ENCODE results near the gene ZFP91.
"Not testable (repeated sequence)": the region's sequence is repeated elsewhere in the genome, so short reads cannot be mapped to it uniquely, and the experiment has no call there.

ZFP91 gene, protein sequence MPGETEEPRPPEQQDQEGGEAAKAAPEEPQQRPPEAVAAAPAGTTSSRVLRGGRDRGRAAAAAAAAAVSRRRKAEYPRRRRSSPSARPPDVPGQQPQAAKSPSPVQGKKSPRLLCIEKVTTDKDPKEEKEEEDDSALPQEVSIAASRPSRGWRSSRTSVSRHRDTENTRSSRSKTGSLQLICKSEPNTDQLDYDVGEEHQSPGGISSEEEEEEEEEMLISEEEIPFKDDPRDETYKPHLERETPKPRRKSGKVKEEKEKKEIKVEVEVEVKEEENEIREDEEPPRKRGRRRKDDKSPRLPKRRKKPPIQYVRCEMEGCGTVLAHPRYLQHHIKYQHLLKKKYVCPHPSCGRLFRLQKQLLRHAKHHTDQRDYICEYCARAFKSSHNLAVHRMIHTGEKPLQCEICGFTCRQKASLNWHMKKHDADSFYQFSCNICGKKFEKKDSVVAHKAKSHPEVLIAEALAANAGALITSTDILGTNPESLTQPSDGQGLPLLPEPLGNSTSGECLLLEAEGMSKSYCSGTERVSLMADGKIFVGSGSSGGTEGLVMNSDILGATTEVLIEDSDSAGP

DNA sequence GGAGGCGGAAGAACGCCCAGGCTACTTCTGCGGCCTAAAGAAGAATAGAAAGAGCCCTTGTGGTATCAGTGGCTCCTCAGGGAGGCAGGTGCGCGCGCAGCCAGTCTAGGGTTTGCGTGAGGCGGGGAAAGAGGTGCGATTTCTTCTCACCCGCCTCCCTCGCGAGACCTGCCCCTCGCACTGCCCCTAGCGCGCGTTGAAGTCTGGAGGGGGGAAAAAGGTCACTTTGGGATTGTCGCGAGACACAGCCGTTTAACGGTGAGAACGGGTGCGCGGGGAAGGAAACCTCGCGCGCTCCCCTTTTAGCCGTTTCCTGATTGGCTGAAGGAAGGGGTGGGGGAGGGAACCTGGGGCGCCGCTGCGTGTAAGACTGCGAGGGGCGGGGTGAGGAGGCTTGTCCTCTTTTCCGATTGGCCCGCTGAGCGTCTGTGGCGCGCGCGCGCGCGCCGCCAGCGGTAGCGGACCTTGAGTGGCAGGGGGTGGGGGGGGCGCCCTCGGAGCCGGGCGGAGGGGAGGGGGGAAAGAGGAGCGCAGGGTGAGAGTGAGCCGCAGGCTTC lies at the start of gene ZFP91:
ZFP91 (plus strand) TSS at position 429 of the 557 bp plus-strand sequence. CDS start 219 bp downstream, outside the sequence.
- DNase-seq, result peak; percentile 97

DNA sequence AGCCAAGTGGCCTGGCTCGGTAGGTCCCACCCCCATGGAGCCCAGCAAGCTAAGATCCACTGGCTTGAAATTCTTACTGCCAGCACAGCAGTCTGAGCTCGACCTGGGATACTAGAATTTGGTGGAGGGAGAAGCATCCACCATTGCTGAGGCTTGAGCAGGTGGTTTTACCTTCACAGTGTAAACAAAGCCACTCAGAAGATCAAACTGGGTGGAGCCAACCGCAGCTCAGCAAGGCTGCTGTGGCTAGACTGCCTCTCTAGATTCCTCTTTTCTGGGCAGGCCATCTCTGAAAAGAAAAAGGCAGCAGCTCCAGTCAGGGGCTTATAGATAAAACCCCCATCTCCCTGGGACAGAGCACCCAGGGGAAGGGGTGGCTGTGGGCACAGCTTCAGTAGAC lies 48.6 kb upstream of the ZFP91 start:
- DNase-seq, result no peak

DNA sequence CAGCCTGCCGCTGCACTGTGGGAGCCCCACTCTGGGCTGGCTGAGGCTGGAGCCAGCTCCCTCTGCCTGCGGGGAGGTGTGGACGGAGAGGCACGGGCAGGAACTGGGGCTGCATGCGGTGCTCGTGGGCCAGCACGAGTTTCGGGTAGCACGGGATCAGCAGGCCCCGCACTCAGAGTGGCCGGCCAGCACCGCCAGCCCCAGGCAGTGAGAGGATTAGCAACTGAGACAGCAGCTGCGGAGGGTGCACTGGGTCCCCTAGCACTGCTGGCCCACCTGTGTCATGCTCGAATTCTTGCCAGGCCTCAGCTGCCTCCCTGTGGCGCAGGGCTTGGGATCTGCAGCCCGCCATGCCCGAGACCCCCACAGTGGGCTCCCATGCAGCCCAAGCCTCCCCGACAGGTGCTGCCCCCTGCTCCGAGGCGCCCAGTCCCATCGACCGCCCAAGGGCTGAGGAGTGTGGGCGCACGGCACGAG lies 47.0 kb upstream of the ZFP91 start:
- no peak for DNase-seq

DNA sequence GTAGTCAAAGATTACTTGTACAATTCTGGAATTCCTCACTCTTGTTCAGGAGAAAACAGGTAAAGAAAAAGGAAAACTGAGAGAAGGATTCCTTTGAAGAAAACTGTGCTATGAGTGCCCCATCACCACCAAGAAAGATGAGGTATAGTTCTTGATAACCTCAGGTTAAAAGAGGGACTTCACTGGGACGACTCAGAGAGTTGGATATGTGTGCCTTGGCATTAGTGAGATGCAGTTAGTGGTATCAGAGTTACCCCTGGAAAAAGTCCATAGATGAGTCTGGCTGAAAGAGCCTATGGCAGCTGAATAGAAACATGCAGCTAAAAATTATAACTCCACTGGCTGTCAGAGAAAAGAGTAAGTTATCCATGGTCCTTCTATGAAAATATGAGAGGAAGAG lies 32.0 kb upstream of the ZFP91 start:
- no peak for DNase-seq

DNA sequence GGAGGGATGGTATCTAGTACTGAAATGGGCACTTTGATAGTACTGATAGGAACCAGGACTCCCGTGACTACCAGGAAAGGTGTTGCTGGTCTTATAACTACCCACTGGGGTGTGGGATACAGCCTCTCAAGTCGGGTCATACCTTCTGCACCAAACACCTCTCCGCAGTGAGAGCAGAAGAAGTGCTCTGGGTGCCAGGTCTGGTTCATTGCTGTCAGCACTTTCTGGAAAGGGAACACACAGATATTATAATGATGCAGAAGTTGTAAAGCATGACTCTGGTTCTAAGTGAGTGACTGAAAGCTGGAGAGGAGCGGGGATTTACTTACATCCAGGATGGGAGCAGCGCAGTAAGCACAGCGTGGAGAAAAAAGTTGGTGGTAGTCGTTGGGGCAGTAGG lies 29.2 kb upstream of the ZFP91 start:
- DNase-seq, result no peak

DNA sequence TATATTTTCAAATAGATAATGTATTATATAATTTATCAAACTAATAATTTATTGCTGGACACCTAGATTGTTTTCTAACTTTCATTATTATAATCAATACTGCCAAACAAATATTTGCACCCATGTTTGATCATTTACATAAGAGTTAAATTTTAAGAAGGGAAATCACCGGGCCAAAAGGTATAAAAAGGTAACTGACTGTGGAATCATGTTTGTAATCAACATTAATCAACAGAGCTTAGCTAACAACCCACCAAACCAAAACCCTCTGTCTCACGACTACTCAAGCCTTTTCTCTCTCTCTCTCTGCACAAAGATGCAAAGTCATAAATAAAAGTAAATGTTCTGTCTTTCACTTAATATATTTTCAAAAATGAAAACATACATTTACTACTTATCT lies 18.0 kb upstream of the ZFP91 start:
- no peak for DNase-seq

DNA sequence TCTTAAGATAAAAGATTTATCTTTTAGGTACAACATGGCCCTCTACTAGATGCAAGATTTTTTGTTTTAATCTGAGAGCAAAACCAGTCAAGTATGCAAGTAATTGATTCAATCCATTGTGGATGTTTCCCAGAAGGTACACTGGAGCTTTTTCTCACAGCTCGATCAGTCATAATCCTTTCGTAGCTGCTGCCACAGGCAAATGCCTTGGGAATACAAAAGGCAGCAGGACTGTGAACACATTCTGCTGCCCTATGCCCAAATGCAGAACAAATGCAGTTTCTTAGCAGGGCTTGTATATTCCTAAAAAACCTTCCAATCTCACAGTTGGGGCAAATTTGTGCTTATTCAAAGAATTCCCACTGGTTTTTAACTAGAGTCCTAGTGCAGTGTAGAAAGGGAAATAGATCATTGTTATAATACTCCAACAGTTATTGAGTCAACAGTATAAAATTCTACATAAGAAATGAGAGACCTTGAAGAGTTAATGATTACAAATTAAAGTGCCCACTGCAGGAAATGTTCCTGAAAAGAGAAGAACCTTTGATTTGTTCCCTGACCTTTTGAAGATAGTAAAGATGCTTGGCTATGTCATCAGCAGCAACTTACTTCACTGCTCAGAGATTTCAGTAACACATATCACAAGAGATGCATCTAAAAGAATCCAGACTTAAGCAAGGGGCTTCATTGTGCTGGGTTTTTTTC lies 17.3 kb upstream of the ZFP91 start:
- no peak for DNase-seq

DNA sequence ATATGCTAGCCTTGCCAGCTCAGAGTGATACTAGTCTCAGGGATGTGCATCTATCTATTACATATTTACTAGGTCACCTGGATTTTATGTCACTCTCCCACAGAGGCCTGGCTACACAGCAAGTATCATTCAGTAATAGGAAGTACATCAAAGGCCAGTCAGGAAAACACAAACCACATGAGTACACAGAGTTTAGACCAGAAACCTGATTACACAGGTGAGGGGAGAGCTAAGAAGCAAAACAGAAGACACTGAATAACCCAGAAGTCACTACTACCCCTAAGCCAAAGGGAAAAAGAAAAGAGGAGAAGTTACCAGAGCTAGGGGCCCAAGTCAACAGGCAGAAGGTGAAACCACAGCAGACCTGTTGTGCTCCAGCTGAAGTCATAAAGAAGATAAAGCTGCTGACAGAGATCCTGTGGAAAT lies 16.5 kb upstream of the ZFP91 start:
- no peak for DNase-seq

DNA sequence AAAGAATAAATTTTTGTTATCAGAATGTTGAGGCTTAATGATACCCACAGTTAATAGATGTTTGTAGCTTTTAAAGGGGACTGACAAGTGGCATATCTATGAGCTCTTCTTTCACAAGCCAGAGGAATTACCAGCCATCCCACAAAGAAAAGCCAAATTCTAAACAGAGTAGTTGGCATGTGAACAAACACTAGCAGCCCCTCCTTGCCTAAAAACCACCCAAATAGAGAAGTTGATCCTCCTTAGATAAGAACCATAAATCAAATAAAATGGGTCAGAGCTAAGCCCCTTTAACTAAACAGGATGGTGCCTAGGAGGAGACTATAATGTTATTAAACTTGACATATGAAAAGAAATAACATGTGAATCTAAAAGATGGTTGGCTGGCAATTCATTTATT lies 14.6 kb upstream of the ZFP91 start:
- DNase-seq, result no peak

DNA sequence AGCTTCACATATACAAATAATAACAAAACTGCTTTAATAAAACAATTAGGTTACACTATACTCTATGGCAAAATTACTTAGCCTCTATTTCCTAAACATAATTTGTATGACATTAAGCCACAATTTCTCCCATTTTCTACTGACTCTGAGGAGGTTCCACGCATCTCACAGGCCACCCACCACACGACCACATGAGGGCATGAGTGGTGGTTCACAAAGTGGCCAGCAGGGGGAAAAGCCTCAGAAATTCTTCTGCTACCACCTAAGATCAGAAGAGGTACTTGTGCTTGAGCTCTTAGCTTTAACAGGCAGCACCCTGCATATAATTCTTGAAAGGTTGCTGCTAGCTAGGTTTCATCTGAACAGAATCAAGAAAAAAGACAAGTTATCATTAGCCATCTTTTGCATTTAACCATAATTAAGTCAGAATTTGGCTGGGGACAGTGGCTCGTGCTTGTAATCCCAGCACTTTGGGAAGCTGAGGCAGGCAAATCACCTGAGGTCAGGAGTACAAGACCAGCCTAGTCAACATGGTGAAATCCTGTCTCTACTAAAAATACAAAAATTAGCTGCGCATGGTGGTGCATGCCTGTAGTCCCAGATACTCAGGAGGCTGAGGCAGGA lies 10.9 kb upstream of the ZFP91 start:
- DNase-seq, result peak; percentile 79

DNA sequence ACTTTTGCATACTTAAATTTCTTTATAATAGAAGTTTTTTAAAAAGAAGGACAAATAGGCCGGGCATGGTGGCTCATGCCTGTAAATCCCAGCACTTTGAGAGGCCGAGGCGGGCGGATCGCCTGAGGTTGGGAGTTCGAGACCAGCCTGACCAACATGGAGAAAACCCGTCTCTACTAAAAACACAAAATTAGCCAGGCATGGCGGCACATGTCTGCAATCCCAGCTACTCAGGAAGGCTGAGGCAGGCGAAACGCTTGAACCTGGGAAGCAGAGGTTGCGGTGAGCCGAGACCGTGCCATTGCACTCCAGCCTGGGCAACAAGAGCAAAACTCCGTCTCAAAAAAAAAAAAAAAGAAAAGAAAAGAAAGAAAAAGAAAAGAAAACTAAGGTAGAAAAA lies 6.0 kb upstream of the ZFP91 start:
- not testable (repeated sequence) for DNase-seq

DNA sequence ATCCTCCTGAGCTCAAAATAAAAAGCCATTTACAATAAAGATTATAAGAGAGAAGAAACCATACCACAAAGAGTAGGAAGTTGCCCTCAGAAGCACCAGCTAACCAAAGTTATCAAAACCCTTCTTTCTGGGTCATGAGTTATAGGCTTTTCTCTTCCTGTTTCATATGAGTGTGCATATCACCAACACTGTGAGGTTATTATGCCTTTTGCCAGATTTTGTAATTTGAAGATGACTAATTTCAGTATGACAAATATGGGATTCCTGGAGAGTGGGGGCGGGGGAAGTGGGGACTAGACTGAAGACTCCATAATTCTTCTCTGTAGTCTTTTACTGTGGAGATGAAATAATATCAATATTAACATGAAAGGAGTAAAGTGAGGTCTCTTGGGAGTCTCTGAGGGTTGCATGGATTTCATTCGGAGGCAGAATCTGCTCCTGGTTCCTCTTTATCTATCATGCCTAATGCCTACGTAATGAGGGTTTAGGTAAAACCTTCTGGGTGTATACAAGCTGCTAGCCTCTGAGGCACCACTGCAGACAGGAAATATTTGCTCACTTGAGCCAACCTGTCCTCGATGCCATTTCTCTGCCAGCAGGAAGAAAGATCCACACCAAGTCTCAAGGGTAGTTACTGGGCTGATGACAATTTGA lies 5.3 kb upstream of the ZFP91 start:
- DNase-seq, result peak; percentile 83

DNA sequence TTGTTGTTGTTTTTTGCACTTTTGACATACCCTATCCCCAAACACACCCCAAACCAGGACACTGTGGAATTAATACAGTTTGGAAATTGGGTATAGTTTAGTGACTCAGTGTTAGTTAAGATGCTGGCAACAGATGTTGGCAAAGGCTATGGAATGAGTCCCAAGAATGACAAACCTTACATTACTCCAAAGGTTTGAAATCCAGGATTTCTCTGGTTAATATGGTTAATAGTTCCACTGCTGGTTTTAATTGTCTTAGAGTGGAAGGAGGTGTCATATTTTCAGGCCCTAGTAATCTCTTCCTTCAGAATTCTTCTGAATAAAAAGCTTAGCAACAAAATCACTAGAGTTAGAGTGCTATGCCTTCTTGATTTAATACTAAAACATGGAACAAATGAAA lies 4.0 kb upstream of the ZFP91 start:
- DNase-seq, result no peak

DNA sequence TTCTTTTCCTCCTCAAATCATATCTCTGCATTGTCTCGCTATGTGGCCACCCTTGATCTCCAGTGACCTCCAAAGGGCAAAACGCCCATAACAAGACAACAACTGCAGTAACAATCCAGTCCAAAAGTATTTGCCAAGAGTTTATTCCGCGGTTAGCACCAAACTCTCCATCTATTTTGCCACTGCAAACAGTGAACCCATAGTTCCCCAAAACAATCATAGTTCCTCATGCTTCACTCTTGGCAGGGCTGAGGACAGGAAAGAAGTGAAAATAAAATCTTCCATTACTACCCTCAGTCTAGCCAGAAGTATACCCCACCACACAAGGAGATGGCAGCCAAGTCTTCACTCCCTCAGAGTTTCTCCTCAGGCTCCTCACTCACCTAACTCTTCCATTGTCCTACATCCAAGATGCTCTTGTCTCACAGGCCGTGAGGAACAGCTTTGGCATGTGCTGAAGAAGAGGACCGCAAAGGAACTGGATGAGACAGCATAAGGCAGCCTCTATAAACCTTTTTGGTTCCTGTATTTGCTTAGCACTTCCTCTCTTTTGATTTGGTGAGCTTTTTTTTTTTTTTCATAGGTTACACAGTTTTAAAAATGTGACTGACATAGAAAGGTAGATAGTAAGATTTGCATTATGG lies 3.4 kb upstream of the ZFP91 start, which contains the start of gene LPXN:
LPXN (minus strand) TSS at position 480 of the 644 bp plus-strand sequence; CDS start at position 396, 84 bp downstream.
- peak; percentile 40 for DNase-seq

DNA sequence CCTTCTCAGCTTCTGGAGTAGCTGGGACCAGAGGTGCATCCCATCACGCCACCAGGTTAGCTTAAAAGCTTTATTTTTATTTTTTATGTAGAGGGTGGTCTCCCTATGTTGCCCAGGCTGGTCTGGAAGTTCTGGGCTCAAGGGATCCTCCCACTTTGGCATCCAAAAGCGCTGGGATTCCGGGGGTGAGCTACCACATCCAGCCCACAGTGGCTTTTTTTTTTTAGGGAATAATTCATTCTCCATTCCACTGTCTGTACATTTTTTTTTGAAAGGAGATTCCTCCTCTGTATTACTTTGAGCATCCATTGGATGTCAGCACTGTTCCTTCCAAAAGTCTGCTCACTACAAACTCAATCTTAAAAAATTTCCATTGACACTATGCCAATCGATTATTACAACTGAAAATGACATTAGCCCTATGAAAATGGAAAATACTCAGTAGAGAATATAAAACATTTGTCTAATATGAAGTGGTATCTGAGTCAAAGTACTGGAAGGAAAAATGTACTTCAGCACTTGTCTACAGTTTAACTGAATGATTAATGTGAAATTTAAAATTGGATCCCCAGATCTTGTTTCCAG lies 1.9 kb upstream of the ZFP91 start:
- no peak for DNase-seq

DNA sequence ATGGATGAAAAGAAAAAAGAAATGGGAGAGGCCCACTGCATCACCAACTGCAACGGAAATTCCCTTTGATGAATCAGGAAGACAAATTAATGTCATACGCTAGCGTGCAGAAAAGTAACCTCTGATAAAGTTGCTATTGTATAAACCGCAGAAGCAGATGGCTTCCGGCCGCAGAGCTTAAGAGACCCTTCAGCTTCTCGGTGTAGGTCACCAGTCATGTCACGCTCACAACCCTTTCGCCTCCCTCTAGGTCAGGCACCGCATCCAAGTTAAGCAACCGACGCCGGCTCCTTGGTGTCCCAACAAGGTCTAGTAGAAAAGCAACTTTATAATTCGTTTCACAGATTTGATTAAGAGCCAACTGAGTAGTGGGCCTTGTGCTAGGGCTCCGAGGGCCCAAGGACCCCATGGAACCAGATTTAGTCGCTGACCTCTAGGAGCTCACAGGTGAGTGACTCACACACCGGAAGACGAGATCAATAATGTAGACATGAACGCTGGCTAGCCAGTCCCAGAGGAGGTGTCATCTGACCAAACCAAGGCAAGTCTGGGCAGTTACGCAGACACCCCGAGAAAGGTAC lies 1.2 kb upstream of the ZFP91 start:
- DNase-seq, result peak; percentile 83

DNA sequence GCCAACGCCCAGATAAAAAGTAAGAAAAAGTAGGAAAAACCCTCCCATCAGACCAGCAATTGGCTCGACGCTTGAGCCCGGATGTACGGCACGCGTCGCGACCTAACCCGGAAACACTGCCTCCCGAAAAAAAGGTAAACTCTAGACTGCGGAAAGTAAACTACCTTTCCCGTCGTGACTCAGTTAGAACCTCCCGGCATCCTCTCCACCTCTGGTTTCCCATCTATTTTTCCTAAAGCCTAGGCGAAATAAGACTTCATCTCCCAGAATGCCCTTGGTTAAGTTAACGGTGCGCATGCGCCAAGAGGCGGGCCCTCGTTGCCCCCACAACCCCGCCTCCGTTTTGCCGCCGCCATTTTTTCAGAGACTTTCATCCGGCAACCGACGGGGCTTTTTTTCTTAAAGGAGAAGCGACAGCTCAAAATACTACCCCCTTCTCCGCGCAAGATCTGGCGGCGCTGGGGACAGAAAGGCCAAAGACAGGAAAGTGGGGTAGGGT lies 678 bp upstream of the ZFP91 start:
- DNase-seq, result peak; percentile 92

DNA sequence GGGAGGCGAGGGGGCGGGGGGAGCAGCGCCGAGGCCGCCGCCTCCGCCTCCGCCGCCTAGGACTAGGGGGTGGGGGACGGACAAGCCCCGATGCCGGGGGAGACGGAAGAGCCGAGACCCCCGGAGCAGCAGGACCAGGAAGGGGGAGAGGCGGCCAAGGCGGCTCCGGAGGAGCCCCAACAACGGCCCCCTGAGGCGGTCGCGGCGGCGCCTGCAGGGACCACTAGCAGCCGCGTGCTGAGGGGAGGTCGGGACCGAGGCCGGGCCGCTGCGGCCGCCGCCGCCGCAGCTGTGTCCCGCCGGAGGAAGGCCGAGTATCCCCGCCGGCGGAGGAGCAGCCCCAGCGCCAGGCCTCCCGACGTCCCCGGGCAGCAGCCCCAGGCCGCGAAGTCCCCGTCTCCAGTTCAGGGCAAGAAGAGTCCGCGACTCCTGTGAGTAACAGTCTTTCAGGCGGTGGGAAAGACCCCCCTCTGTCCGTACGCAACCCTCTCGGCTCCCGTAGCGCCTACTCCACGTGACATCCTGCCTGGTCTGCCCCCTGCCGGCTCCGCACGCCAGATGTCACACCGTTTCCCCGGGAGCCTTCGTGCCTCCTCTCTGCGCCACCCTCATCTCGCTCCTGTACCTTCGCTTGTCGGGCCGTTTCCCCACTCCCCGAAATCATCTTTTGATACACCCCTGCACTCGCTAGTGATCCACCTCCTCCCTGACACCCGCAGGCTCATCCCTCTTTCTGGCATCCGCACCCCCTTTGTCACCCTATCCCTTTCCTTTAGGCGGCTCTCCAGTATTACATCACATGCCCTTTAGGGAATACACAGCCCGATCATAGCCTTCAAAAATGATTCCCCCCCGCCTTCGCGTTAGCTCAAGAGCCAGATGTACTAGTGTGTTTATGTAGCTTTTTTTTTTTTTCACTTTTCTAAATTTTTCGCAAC lies 598 bp downstream of the ZFP91 start:
- DNase-seq, result peak; percentile 92

DNA sequence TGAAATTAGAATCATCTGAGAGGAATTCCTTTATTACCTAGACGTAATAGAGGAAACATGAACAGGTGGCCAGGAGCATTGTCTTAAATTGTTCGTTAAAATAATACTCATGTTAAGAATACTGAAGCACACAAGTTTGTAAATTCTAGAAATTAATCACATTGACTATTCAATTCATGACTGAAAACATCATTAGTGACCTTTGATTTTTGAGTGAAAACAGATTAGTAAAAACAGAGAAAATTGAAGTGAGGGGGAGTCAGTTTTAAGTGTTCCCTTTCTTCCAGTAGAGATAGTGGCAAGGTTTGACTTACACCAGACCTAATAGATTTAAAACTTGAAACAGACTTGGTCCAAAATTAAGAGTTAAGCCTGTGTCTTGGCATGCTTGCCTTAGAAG lies 1.4 kb downstream of the ZFP91 start:
- no peak for DNase-seq

DNA sequence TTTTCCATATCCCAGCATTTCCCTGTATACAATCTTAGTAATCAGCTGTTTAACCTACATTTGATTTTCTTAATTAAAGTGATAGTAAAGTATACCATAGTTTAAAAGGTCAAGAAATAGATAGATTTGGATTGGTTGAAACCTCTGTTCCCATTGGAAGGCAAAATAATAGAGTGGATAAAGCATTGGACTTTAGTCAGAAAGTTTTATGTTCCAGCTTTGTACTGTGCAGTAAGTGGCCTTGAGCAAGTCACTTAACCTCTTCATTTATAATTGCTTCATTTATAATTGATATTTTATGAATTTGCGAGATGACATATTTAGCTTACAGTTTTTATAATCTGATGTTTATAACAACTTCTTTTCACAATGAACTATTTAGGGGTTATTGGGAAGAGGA lies 3.6 kb downstream of the ZFP91 start:
- DNase-seq, result no peak

Data from stimulated activated CD4-positive, alpha-beta T cell treated with anti-CD3 and anti-CD28 coated beads, Interleukin-15, amount 100 ng/mL, for 24 hours (primary cell).